OCI-LY3 (cell line): ENCODE data around the gene ZNF677.
"Not testable (repeated sequence)": the region's sequence is repeated elsewhere in the genome, so short reads cannot be mapped to it uniquely, and the experiment has no call there.

Experiments
- H2AFZ ChIP-seq: fragments of 200-600, 300-600 bp; shearing (Covaris generic); 2 replicates; pipeline ENCODE4 v1.6.0; 2014; ENCODE audit warnings: antibody characterized with exemption, low read depth, low read length
- H3K27ac ChIP-seq: fragments of 200-600, 300-600 bp; sonication (generic); 2 replicates; pipeline ENCODE4 v1.5.1; 2014; ENCODE audit warnings: mild to moderate bottlenecking, low read length, moderate library complexity, mixed read lengths
- H3K27me3 ChIP-seq: fragments of 200-600, 300-600 bp; sonication (generic); 2 replicates; pipeline ENCODE4 v1.6.1; 2014; ENCODE audit warnings: low read depth, low read length, mixed read lengths
- H3K36me3 ChIP-seq: fragments of 200-600, 300-600 bp; sonication (generic); replicated peaks from 2 replicates; pipeline ENCODE3; 2014; ENCODE audit warnings: low read depth, low read length, mixed read lengths
- H3K4me1 ChIP-seq: fragments of 300-600, 200-600 bp; sonication (generic); 2 replicates; pipeline ENCODE4 v1.6.1; 2014; ENCODE audit warnings: low read length, mixed read lengths
- H3K4me2 ChIP-seq: fragments of 200-600, 300-600 bp; sonication (generic); 2 replicates; pipeline ENCODE4 v1.6.1; 2014; ENCODE audit warnings: low read length, mixed read lengths
- H3K4me3 ChIP-seq: fragments of 300-600, 200-600 bp; sonication (generic); 2 replicates; pipeline ENCODE4 v1.5.1; 2014; ENCODE audit warnings: antibody characterized with exemption, mild to moderate bottlenecking, low read length, moderate library complexity
- H3K79me2 ChIP-seq: fragments of 300-600, 200-600 bp; shearing (Covaris generic); 2 replicates; pipeline ENCODE4 v1.6.1; 2014; ENCODE audit warnings: mild to moderate bottlenecking, low read length, mixed read lengths
- H3K9ac ChIP-seq: fragments of 300-600, 200-600 bp; shearing (Covaris generic); 2 replicates; pipeline ENCODE4 v1.6.0; 2014; ENCODE audit warnings: mild to moderate bottlenecking, low read length, moderate library complexity
- H3K9me3 ChIP-seq: fragments of 200-600, 300-600 bp; shearing (Covaris generic); 2 replicates; pipeline ENCODE4 v1.6.1; 2014; ENCODE audit warnings: low read length, mixed read lengths; ENCODE audit not compliant: insufficient read depth
- H4K20me1 ChIP-seq: fragments of 200-600, 300-600 bp; sonication (generic); 2 replicates; pipeline ENCODE4 v1.6.1; 2016; ENCODE audit warnings: low read length, mixed read lengths; ENCODE audit not compliant: insufficient read depth
- EZH2phosphoT487 ChIP-seq: fragments of 200-600 bp; shearing (Covaris generic); IDR thresholded peaks from 2 replicates; pipeline ENCODE4 v1.6.1; 2018; ENCODE audit warnings: antibody characterized with exemption, mixed run types, low read depth
- TF ChIP-seq, protein P1 (sequence below): fragments of 200-600, 300-600 bp; sonication (generic); IDR thresholded peaks from 2 replicates; pipeline ENCODE4 v1.5.1; 2014; ENCODE audit warnings: antibody characterized with exemption, low read length, low read depth

ZNF677 gene

DNA sequence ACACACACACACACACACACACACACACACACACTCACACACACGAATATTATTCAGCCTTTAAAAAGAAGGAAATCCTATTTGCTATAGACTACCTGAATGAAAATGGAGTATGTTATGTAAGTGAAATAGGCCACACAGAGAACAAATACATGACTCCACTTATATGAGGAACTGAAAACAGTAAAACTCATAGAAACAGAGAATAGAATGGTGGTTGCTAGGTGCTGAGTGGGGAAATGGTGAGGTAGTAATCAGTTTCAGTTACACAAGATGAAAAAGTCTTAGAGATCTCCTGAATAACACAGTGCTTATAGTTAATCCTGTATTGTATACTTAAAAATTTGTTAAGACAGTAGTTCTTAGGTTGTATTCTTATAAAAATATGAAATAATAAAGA, 8.2 kb downstream of the ZNF677 start:
- TF ChIP-seq EZH2phosphoT487: no peak
- TF ChIP-seq, protein P1, sequence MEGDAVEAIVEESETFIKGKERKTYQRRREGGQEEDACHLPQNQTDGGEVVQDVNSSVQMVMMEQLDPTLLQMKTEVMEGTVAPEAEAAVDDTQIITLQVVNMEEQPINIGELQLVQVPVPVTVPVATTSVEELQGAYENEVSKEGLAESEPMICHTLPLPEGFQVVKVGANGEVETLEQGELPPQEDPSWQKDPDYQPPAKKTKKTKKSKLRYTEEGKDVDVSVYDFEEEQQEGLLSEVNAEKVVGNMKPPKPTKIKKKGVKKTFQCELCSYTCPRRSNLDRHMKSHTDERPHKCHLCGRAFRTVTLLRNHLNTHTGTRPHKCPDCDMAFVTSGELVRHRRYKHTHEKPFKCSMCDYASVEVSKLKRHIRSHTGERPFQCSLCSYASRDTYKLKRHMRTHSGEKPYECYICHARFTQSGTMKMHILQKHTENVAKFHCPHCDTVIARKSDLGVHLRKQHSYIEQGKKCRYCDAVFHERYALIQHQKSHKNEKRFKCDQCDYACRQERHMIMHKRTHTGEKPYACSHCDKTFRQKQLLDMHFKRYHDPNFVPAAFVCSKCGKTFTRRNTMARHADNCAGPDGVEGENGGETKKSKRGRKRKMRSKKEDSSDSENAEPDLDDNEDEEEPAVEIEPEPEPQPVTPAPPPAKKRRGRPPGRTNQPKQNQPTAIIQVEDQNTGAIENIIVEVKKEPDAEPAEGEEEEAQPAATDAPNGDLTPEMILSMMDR: no peak

DNA sequence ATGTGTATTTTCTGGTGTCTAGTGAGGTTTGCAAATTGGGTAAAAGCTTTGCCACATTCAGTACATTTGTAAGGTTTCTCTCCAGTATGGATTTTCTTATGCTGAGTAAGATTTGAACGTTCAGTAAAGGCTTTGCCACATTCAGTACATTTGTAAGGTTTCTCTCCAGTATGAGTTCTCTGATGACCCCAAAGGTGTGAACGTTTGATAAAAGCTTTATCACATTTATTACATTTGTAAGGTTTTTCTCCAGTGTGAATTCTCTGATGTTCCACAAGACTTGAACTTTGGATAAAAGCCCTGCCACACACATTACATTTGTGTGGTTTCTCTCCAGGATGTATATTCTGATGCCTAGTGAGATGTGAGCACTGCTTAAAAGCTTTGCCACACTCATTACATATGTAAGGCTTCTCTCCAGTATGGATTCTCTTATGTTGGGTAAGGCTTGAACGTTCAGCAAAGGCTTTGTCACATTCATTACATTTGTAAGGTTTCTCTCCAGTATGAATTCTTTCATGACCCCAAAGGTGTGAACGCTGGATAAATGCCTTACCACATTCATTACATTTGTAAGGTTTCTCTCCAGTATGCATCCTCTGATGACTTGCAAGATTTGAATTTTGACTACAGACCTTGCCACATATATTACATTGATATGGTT, 17.4 kb downstream of the ZNF677 start:
- Histone ChIP-seq H3K9ac (no peak overlapping the region), H3K9me3 (peaks cover 18% of the 10 kb centered on the region; the same call in 1 of the 2 replicates), H4K20me1 (no peaks in the 10 kb centered on the region), H3K27ac (no peak overlapping the region), H3K36me3 (no peaks in the 10 kb centered on the region), H3K4me1 (no peaks in the 10 kb centered on the region), H3K4me3 (no peak overlapping the region), H3K27me3 (no peaks in the 10 kb centered on the region), H2AFZ (no peak overlapping the region), H3K4me2 (no peak overlapping the region), H3K79me2 (no peaks in the 10 kb centered on the region)
- TF ChIP-seq, protein P1: no peak
- TF ChIP-seq EZH2phosphoT487: no peak

More for the DNA sequence above, 8.2 kb downstream of the ZNF677 start:
- Histone ChIP-seq H3K9ac (no peak overlapping the region), H3K9me3 (peaks cover 24% of the 10 kb centered on the region; the same call in 1 of the 2 replicates), H2AFZ (no peak overlapping the region), H4K20me1 (no peaks in the 10 kb centered on the region), H3K36me3 (no peaks in the 10 kb centered on the region), H3K4me1 (peaks cover 9% of the 10 kb centered on the region; the same call in 1 of the 2 replicates), H3K4me2 (no peak overlapping the region; the same call in 1 of the 2 replicates), H3K79me2 (no peaks in the 10 kb centered on the region), H3K4me3 (no peak overlapping the region), H3K27me3 (no peaks in the 10 kb centered on the region), H3K27ac (no peak overlapping the region)

DNA sequence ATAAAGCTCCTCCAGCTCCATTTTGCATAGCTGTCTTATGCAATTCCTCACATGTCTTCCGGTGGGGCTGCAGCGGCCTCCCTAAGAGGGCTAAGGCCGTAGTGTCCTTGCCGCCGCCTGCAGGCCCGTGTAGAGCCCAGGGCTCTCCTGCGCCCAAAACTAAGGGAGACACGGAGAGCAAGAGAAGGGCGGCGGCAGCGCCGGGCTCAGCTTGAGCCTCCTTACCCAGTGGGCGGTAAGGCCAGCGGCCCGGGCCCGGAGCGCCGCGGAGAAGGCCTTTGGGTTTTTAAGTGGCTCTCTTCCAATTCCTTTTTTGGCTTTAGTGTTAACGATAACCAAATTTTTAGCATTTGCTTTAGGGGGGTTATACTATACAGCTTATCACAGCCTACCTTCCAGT, 30.1 kb downstream of the ZNF677 start:
- H3K9me3 ChIP-seq: peaks cover 10% of the 10 kb centered on the region; the same call in 1 of the 2 replicates

DNA sequence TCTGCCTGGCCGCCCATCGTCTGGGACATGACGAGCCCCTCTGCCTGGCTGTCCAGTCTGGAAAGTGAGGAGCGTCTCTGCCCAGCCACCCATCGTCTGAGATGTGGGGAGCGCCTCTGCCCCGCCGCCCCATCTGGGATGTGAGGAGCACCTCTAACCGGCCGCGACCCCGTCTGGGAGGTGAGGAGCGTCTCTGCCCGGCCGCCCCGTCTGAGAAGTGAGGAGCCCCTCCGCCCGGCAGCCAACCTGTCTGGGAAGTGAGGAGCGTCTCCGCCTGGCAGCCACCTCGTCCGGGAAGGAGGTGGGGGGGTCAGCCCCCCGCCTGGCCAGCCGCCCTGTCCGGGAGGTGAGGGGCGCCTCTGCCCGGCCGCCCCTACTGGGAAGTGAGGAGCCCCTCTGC, 32.0 kb downstream of the ZNF677 start:
- H3K9me3 ChIP-seq: peaks cover 20% of the 10 kb centered on the region; the same call in 1 of the 2 replicates
- H3K4me1 ChIP-seq, H4K20me1 ChIP-seq, H3K79me2 ChIP-seq, H3K4me3 ChIP-seq, H3K27ac ChIP-seq, H3K36me3 ChIP-seq, H3K4me2 ChIP-seq, H3K27me3 ChIP-seq, H2AFZ ChIP-seq, H3K9ac ChIP-seq: not testable (repeated sequence)

More for the DNA sequence above, 30.1 kb downstream of the ZNF677 start:
- H3K4me2 ChIP-seq: no peak overlapping the region
- TF ChIP-seq, protein P1: no peak
- no peak for TF ChIP-seq EZH2phosphoT487
- no peaks in the 10 kb centered on the region for H3K27me3 ChIP-seq
- no peaks in the 10 kb centered on the region for H4K20me1 ChIP-seq
- H3K36me3 ChIP-seq: no peaks in the 10 kb centered on the region
- no peak overlapping the region for H3K4me3 ChIP-seq
- no peak overlapping the region for H3K27ac ChIP-seq
- H3K79me2 ChIP-seq: no peaks in the 10 kb centered on the region
- no peak overlapping the region for H3K9ac ChIP-seq
- no peak overlapping the region for H2AFZ ChIP-seq
- no peaks in the 10 kb centered on the region for H3K4me1 ChIP-seq
